Ecto neural progenitor cell (in vitro differentiated cells): ENCODE measurements around the gene DAB2IP.
"Not testable (repeated sequence)": the region's sequence is repeated elsewhere in the genome, so short reads cannot be mapped to it uniquely, and the experiment has no call there.

Source experiments
- DNase-seq: peaks from one replicate; pipeline ENCODE4 v3.0.0-alpha.2; 2018; ENCODE audit warnings: low spot score

DAB2IP gene

DNA sequence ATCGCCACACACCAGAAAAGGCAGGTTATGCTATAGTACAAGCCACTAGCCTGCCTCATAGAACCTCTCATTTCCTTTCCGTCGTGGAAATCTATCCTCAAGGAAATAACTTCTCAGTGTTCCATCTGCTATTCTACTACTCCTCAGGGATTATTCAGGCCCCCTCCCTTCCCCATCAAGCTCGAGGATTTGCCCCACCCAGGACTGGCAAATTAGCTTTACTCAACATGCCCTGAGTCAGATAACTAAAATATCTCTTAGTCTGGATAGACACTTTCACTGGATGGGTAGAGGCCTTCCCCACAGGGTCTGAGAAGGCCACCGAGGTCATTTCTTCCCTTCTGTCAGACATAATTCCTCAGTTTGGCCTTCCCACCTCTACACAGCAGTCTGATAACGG, 142.9 kb downstream of the DAB2IP start:
- not testable (repeated sequence) for DNase-seq

DNA sequence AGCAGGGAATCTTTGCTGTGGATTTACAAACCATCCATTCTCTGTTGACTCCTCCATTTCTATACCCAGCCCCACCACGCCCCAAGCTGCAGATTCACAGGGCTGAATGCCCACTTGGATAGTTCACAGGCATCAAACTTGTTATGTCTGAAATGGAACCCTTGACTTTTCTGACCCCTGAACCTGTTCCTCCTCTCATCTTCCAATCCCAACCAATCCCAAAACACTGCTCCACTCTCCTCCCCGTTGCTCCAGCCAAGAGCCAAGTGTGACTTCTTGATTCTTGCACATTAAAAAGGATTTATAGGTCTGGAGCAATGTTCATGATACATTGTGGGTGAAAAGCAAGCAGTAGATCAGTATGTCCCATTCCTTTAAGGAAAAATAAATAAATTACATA, 145.6 kb downstream of the DAB2IP start:
- DNase-seq, result peak; percentile 36

GRCh38 chr9:121798941-121799340, 147.5 kb downstream of the DAB2IP start:
- no peak for DNase-seq

DNA sequence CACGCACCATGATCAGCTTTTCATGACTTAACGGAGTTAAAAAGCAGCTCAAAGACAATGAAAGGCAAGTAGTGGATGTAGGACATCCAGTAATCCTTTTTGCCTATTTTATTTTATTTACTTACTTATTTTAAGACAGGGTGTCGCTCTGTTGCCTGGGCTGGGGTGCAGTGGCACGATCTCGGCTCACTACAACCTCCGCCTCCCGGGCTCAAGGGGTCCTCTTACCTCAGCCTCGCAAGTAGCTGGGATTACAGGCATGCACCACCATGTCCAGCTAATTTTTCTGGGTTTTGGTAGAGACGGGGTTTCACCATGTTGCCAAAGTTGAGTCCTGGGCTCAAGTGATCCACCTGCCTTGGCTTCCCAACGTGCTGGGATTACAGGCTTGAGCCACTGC, 148.9 kb downstream of the DAB2IP start:
- no peak for DNase-seq

DNA sequence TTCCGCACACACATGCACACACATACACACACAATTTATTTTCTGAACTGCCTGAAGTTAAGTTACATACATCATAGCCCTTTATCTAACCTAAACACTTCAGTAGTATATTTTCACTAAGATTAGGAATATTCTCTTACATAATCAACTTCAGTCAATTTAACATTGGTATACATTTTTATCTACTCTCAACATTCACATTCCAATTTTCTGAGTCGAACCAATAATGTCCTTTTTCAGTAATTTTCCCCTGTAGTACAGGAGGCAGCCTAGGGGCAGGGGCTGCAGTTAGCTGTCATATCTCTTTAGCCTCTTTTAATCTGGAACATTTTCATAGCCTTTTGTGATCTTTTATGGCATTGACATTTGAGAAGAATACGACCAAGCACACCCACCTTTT, 150.1 kb downstream of the DAB2IP start:
- no peak for DNase-seq

DNA sequence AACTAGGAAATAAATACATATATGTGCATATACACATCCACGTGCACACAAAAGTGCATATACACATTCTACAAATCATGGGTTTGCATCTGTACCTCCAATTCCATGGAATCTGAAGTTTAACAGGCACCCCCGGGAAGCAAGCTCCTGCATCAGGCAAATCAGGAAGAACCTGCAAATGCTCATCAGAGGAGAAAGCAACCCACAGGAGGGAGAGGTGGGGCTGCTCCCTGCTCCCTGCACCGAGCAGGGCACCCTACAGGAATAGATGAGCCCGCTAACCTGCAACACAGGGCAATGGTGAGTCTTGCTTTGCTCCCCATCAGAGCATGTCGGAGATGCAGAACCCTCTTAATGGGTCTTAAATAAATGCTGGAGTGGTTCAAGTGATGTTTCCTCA, 151.3 kb downstream of the DAB2IP start:
- DNase-seq, result no peak

DNA sequence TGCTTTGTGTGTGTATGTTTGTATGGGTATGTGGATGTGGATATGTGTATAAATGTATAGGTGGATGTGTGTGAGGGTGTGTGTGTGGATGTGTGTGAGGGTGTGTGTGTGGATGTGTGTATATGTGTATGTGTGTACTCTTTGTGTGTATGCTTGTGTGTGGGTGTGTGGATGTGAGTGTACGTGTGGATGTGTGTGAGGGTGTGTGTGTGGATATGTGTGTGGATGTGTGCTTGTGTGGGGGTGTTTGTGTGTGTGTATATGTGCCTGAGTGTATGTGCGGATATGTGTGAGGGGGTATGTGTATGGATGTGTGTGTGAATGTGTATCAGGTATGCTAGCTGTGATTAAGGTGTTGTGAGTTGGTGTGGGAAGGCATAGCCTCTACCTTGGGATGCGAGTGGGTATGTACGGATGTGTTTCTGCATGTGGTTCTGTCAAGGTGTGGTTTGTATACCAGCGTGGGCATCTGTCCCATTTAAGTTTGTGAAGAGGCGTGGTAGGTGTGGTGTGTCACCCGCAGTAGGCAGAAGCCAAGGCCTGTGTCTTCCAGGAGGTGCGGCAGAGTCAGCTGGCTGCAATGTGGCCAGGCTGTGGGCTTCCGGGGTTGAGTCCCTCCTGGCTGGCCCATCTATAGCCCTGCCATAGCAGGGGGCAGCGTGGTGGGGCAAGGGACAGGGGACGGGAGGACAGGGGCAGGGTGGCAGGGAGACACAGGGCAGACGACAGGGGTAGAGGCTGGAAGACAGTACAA, 155.8 kb downstream of the DAB2IP start:
- no peak for DNase-seq

- DNase-seq, result no peak
Measured at GRCh38 chr9:121807823-121808278, 156.4 kb downstream of the DAB2IP start.

DNA sequence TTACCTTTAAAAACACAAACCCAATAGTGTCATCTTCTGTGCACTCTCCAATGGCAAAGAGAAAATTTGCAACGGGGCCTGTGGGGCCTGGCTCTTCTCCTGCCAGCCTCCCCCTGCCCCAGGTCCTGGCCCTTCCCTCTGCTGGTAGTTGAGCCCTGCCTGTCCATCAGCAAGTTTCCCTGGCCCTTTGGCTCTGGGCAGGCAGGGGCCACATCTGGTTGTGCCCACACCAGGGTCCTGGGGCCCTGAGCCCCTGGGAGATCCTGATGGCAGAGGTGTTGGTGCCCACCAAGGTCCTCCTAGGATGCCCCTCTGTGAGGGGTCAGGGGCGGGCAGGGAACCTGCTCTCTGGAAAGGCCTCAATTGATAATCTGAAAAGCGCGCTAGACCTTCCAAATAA, 157.3 kb downstream of the DAB2IP start:
- DNase-seq, result no peak

GRCh38 chr9:121809356-121810050, 158.1 kb downstream of the DAB2IP start:
- DNase-seq, result no peak

GRCh38 chr9:121810489-121810888, 159.1 kb downstream of the DAB2IP start:
- DNase-seq, result no peak

GRCh38 chr9:121811140-121811539, 159.7 kb downstream of the DAB2IP start:
- no peak for DNase-seq

- DNase-seq, result no peak
Measured at GRCh38 chr9:121811751-121812150, 160.3 kb downstream of the DAB2IP start.

- DNase-seq, result no peak
Measured at GRCh38 chr9:121812159-121812735, 160.8 kb downstream of the DAB2IP start.

DNA sequence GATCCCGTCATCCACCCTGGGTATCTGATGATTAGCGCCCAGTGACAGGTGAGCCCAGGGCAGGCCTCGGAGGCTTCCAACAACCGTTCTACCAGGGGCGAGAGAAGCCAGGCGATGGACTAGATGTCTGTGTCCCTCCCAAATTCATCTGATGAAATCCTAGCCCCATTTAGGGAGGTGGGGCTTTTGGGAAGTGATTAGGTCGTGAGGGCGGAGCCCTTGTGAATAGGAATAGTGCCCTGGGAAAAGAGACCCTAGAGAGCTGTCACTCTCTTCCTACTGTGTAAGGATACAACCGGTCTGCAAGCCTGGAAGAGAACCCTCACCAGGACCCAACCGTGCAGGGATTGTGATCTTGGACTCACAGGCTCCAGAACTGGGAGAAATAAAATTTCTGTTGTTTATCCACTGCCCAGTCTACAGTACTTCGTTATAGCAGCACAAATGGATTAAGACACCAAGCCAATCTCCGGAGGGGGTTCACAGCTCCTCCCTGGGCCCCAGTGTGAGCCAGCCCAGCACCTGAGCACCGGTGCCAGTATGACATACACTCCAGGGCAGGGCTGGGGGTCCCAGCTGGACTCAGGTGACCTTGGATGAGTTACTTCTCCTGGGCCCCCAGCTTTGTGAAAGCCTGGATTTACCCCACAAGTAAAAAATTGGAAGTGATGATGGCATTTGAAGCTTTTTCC, 162.2 kb downstream of the DAB2IP start:
- no peak for DNase-seq

DNA sequence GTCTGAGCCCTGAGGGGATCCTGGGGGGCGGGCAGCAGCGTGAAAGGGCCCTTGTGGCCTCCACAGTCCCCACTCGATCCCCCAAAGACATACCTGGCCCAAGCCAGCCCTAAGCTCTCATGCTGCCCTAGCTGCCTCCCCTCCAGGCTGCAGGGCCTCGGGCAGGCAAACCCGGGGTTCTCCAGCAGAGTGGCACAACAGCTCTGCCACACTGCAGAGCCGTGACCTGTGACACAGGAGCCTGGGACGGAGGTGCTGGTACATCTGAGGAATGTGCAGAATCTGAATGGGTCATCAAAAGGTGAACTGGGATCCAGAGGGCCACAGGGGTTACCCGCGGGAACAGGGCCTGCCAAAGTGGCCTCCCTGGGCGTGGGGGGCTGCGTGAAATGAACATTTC, 163.2 kb downstream of the DAB2IP start:
- DNase-seq, result peak; percentile 56

DNA sequence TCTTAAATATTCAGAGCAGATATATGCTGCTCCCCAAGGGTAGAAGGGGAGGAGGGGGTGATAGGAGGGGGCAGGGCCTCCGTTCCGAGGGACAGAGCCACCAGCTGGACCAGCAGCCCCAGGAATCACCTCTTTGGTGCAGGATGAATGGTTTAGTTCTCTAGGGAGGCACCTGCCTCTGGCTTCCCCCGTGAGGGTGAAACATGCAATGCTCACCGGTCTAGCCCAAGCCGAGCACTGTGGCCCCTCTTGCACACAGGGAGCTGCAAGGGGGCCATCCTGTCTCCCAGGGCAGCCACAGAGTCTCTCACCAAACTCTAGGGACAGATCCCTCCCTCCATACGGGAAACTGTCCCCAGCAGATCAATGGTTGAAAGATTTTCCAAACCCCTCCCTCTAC, 163.7 kb downstream of the DAB2IP start:
- no peak for DNase-seq

- DNase-seq, result no peak
Measured at GRCh38 chr9:121815546-121816448, 164.4 kb downstream of the DAB2IP start.

DNA sequence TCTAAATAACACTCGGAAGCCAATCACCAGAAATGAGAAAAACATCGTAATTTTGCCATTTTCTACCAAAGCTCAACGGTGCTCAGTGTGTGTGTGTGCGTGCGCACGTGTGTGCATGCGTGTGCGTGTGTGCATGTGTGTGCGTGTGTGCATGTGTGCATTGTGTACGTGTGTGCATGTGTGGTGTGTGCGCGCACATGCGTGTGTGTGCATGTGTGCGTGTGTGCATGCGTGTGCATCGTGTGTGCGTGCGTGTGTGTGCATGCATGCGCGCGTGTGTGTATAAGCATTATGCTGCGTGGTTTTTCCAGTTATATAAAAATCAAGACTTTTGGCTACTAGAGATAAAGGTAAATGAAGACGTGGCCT, 165.0 kb downstream of the DAB2IP start:
- DNase-seq, result no peak

DNA sequence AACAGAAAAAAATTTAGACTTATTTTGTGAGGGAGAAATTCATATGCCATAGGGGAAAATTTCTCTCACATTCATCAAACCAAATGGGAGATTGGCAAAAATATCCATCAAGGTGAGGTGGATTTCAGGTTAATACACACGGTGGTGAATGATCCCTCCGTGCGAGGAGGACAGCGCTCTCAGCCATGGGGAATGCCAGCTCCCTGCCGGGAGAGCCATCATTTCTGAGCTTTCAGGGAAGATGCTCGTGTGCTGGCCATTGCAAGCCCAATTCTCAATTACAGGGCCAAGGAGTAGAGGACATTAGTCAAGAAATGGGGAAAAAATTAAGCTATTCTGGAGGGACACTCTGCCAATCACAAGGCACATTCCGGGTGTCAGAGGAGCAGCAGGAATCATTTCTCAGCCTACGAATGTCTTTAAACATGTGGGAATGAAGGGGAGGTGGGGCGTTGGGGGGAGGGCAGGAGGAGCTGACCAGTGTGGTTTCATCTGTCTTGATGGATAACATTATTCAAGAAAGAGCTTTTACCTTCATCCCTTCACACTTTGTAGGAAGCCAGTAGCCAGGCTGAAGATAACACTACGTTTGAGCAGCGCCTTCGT, 165.5 kb downstream of the DAB2IP start:
- DNase-seq, result peak; percentile 40

GRCh38 chr9:121817476-121817875, 166.0 kb downstream of the DAB2IP start:
- no peak for DNase-seq
